NOMO-1 treated with DMSO at 0.1 percent for 48 hours (cell line): ENCODE results near the gene BEND4.

Source experiments
- DNase-seq: peaks from one replicate; lab custom pipeline; 2025; ENCODE audit not compliant: unreplicated experiment; lab: John Stamatoyannopoulos, UW

Gene BEND4

GRCh38 chr4:42112846-42113245 lies 39.6 kb downstream of the BEND4 start:
- DNase-seq: no peak

GRCh38 chr4:42104521-42104920 lies 47.9 kb downstream of the BEND4 start:
- no peak for DNase-seq

GRCh38 chr4:42101446-42101975 lies 50.9 kb downstream of the BEND4 start:
- DNase-seq: no peak

GRCh38 chr4:42088386-42088785 lies 64.1 kb downstream of the BEND4 start:
- no peak for DNase-seq

GRCh38 chr4:42083816-42084215 lies 68.6 kb downstream of the BEND4 start:
- DNase-seq: no peak

GRCh38 chr4:42080306-42080705 lies 72.1 kb downstream of the BEND4 start:
- DNase-seq: no peak

- no peak for DNase-seq
These were observed 74.2 kb downstream of the BEND4 start for GRCh38 chr4:42078184-42078801.

GRCh38 chr4:42074294-42074693 lies 78.2 kb downstream of the BEND4 start:
- no peak for DNase-seq

GRCh38 chr4:42070463-42070862 lies 82.0 kb downstream of the BEND4 start:
- no peak for DNase-seq

GRCh38 chr4:42067264-42067663 lies 85.2 kb downstream of the BEND4 start:
- no peak for DNase-seq

- no peak for DNase-seq
These were observed 86.1 kb downstream of the BEND4 start for GRCh38 chr4:42066402-42066801.
